Liver (tissue), 3 donors: ENCODE data around the gene LAMC1.

Experiments used
- CTCF ChIP-seq: fragments of 150-350 bp; IDR thresholded peaks from 2 replicates; pipeline ENCODE4 v1.5.1; 2017; ENCODE audit warnings: improper control_type of control experiment, low read depth, low read length; ENCODE audit not compliant: missing input control
- EGR1 ChIP-seq, 2 donors: IDR thresholded peaks; 2 replicates each; pipeline ENCODE4 v1.6.1; 2016 to 2018; ENCODE audit warnings: antibody characterized with exemption in 2 of 2, low read depth in 2 of 2
- JUND ChIP-seq, 2 donors: IDR thresholded peaks; 2 replicates each; pipeline ENCODE4 v1.6.1; 2016; ENCODE audit warnings: antibody characterized with exemption in 2 of 2
- RAD21 ChIP-seq, 2 donors: IDR thresholded peaks; 2 replicates each; pipeline ENCODE4 v1.6.1; 2016; ENCODE audit warnings: antibody characterized with exemption in 2 of 2, mild to moderate bottlenecking in 2 of 2
- REST ChIP-seq: IDR thresholded peaks from 2 replicates; pipeline ENCODE4 v1.6.1; 2016; ENCODE audit warnings: antibody characterized with exemption, mild to moderate bottlenecking
- TAF1 ChIP-seq: conservative IDR thresholded peaks from 2 replicates; pipeline ENCODE4 v1.6.1; 2016; ENCODE audit warnings: antibody characterized with exemption, mild to moderate bottlenecking
- donor health status: healthy.
- donor health status: healthy.

GRCh38 chr1:183003203-183003602, 20.0 kb upstream of the LAMC1 start:
- TF ChIP-seq EGR1 (IDR thresholded peaks at IDR 0.05; ENCODE audit: low read depth in 2 of 2) (no peak), CTCF (no peak), JUND (IDR thresholded peaks at IDR 0.05) (no peak), TAF1 (no peak), RAD21 (IDR thresholded peaks at IDR 0.05) (no peak), REST (no peak)
